HEK293 (cell line): ENCODE results near the gene SLC30A1.

Experiments used
- ATF2 ChIP-seq: fragments of 450-650 bp; formaldehyde crosslinking; IDR thresholded peaks from 2 replicates; pipeline ENCODE4 v1.5.1; 2016; ENCODE audit warnings: missing biosample characterization, missing genetic modification characterization, low read depth
- IKZF3 ChIP-seq: fragments of 450-650 bp; IDR thresholded peaks from 2 replicates; pipeline ENCODE4 v1.5.0; 2018; ENCODE audit warnings: missing biosample characterization, mild to moderate bottlenecking, missing genetic modification characterization, moderate library complexity
- INSM2 ChIP-seq: fragments of 450-650 bp; formaldehyde crosslinking; IDR thresholded peaks from 2 replicates; pipeline ENCODE4 v1.5.1; 2016; ENCODE audit warnings: missing biosample characterization, missing genetic modification characterization
- PRDM4 ChIP-seq: fragments of 450-650 bp; formaldehyde crosslinking; IDR thresholded peaks from 2 replicates; pipeline ENCODE4 v1.5.1; 2017; ENCODE audit warnings: missing biosample characterization, missing genetic modification characterization
- SALL2 ChIP-seq: fragments of 450-650 bp; formaldehyde crosslinking; IDR thresholded peaks from 2 replicates; pipeline ENCODE4 v1.5.0; 2017; ENCODE audit warnings: missing biosample characterization, mild to moderate bottlenecking, missing genetic modification characterization, borderline replicate concordance
- SCRT2 ChIP-seq: fragments of 450-650 bp; formaldehyde crosslinking; IDR thresholded peaks from 2 replicates; pipeline ENCODE4 v1.5.1; 2016; ENCODE audit warnings: missing biosample characterization, missing genetic modification characterization
- TSHZ1 ChIP-seq: fragments of 450-650 bp; formaldehyde crosslinking; IDR thresholded peaks from 2 replicates; pipeline ENCODE4 v1.5.1; 2016; ENCODE audit warnings: missing biosample characterization, missing genetic modification characterization, borderline replicate concordance
- ZBTB17 ChIP-seq: fragments of 450-650 bp; formaldehyde crosslinking; IDR thresholded peaks from 2 replicates; pipeline ENCODE4 v1.5.1; 2016; ENCODE audit warnings: missing biosample characterization, missing genetic modification characterization
- ZBTB44 ChIP-seq: fragments of 450-650 bp; IDR thresholded peaks from 2 replicates; pipeline ENCODE4 v1.5.1; 2018; ENCODE audit warnings: missing biosample characterization, mild to moderate bottlenecking, missing genetic modification characterization
- ZBTB48 ChIP-seq: fragments of 450-650 bp; formaldehyde crosslinking; IDR thresholded peaks from 2 replicates; pipeline ENCODE4 v1.5.1; 2016; ENCODE audit warnings: missing biosample characterization, missing genetic modification characterization
- ZFP37 ChIP-seq: fragments of 450-650 bp; formaldehyde crosslinking; IDR thresholded peaks from 2 replicates; pipeline ENCODE4 v1.5.1; 2016; ENCODE audit warnings: missing biosample characterization, missing genetic modification characterization
- ZIC2 ChIP-seq: fragments of 450-650 bp; formaldehyde crosslinking; IDR thresholded peaks from 2 replicates; pipeline ENCODE4 v1.5.1; 2016; ENCODE audit warnings: missing biosample characterization, missing genetic modification characterization
- ZNF175 ChIP-seq: fragments of 450-650 bp; formaldehyde crosslinking; IDR thresholded peaks from 2 replicates; pipeline ENCODE4 v1.5.1; 2016; ENCODE audit warnings: missing biosample characterization, missing genetic modification characterization
- ZNF19 ChIP-seq: fragments of 450-650 bp; formaldehyde crosslinking; IDR thresholded peaks from 2 replicates; pipeline ENCODE4; 2016; ENCODE audit warnings: missing biosample characterization, missing genetic modification characterization, low read depth
- ZNF221 ChIP-seq: fragments of 450-650 bp; formaldehyde crosslinking; IDR thresholded peaks from 2 replicates; pipeline ENCODE4 v1.5.1; 2017; ENCODE audit warnings: missing biosample characterization, missing genetic modification characterization, borderline replicate concordance
- ZNF302 ChIP-seq: fragments of 450-650 bp; formaldehyde crosslinking; IDR thresholded peaks from 2 replicates; pipeline ENCODE4 v1.5.1; 2016; ENCODE audit warnings: missing biosample characterization, missing genetic modification characterization, low read depth
- ZNF354C ChIP-seq: fragments of 450-650 bp; formaldehyde crosslinking; IDR thresholded peaks from 2 replicates; pipeline ENCODE4 v1.5.1; 2016; ENCODE audit warnings: missing biosample characterization, missing genetic modification characterization, low read depth, borderline replicate concordance
- ZNF518A ChIP-seq: fragments of 450-650 bp; formaldehyde crosslinking; conservative IDR thresholded peaks from 2 replicates; pipeline ENCODE4 v1.5.1; 2016; ENCODE audit warnings: low read depth, missing biosample characterization, missing genetic modification characterization
- ZNF521 ChIP-seq: fragments of 450-650 bp; formaldehyde crosslinking; IDR thresholded peaks from 2 replicates; pipeline ENCODE4 v1.5.1; 2017; ENCODE audit warnings: missing biosample characterization, mild to moderate bottlenecking, missing genetic modification characterization
- ZNF529 ChIP-seq: fragments of 450-650 bp; formaldehyde crosslinking; IDR thresholded peaks from 2 replicates; pipeline ENCODE4 v1.5.1; 2017; ENCODE audit warnings: missing genetic modification characterization, missing biosample characterization; ENCODE audit not compliant: insufficient replicate concordance
- ZNF544 ChIP-seq: fragments of 450-650 bp; formaldehyde crosslinking; IDR thresholded peaks from 2 replicates; pipeline ENCODE4 v1.5.0; 2017; ENCODE audit warnings: missing biosample characterization, missing genetic modification characterization
- ZNF621 ChIP-seq: fragments of 450-650 bp; formaldehyde crosslinking; IDR thresholded peaks from 2 replicates; pipeline ENCODE4 v1.5.1; 2017; ENCODE audit warnings: missing biosample characterization, missing genetic modification characterization
- ZNF791 ChIP-seq: fragments of 450-650 bp; formaldehyde crosslinking; IDR thresholded peaks from 2 replicates; pipeline ENCODE4 v1.5.1; 2016; ENCODE audit warnings: missing biosample characterization, missing genetic modification characterization

Gene SLC30A1

GRCh38 chr1:211548321-211549091 lies 30.5 kb downstream of the SLC30A1 start (continued):
- TF ChIP-seq SALL2 (no peak), ZNF354C (tag by site-specific recombination) (no peak), PRDM4 (no peak), ZNF19 (tag by site-specific recombination) (no peak), ZNF221 (tag by site-specific recombination) (no peak), ATF2 (tag by site-specific recombination) (no peak), ZBTB17 (no peak), ZNF529 (tag by site-specific recombination) (no peak), ZNF521 (tag by site-specific recombination) (no peak), IKZF3 (tag by site-specific recombination) (no peak), INSM2 (tag by site-specific recombination) (no peak), ZFP37 (tag by site-specific recombination) (no peak), ZNF175 (tag by site-specific recombination) (no peak), SCRT2 (tag by site-specific recombination) (no peak), TSHZ1 (tag by site-specific recombination) (no peak; the same call in 1 of the 2 replicates), ZNF621 (tag by site-specific recombination) (no peak), ZBTB48 (tag by site-specific recombination) (no peak), ZNF302 (no peak), ZBTB44 (no peak), ZNF791 (no peak), ZNF544 (tag by site-specific recombination) (no peak), ZIC2 (tag by site-specific recombination) (peak; percentile 71), ZNF518A (tag by site-specific recombination) (no peak)
